ENCODE data around the gene ACTN1. TPM values are rescaled to one million over a fixed set of nuclear protein-coding genes. Genes with fewer than 3 reads are reported as not detected.

The ACTN1 gene
- polyA plus RNA-seq, 1 experiment: 1,184 TPM

DNA sequence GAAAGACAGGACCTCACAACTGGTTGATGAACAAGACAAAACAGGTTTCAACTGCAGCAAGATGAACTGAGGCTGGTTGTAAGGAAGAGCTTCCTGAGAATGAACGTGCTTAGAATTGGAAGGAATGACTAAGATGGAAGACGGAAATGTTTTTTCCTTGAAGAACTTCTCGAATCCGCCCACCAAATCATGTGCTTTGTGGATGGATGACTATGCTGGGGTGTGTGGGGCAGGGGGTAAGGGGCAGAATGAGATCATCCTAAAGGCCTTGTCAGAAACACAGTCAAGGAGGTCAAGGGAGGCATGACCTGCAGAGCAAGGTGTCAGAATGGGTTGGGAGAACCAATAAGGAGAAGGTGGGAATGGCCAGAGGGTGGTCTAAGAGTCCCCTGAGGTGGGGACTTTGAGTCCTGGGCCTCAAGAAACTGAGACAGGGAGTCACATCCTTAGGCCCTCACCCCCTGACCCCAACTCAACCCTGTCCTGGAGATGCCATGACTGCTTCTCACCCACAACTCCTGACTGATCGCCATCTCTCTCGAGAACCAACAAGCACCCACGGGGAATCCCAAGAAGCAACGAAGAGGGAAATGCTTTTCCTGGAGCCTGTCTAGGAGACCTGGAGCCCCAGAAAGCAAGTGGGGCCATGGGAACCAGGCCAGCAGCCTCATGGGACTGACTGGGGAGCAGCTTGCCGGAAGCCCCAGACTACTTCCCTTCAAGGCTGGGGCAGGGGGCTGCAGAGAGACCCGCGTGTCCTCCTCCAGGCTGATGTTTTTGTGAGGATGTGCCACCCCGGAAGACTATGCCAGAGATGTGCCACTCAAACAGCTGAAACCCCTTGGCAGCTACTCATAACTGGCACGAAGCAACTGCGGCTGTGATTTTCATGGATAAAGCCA lies 84.0 kb downstream of the ACTN1 start:
- TF ChIP-seq, protein P1, sequence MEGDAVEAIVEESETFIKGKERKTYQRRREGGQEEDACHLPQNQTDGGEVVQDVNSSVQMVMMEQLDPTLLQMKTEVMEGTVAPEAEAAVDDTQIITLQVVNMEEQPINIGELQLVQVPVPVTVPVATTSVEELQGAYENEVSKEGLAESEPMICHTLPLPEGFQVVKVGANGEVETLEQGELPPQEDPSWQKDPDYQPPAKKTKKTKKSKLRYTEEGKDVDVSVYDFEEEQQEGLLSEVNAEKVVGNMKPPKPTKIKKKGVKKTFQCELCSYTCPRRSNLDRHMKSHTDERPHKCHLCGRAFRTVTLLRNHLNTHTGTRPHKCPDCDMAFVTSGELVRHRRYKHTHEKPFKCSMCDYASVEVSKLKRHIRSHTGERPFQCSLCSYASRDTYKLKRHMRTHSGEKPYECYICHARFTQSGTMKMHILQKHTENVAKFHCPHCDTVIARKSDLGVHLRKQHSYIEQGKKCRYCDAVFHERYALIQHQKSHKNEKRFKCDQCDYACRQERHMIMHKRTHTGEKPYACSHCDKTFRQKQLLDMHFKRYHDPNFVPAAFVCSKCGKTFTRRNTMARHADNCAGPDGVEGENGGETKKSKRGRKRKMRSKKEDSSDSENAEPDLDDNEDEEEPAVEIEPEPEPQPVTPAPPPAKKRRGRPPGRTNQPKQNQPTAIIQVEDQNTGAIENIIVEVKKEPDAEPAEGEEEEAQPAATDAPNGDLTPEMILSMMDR (IDR thresholded peaks at IDR 0.05; ENCODE audit: insufficient read depth, low read depth, low read length): no peak
- Histone ChIP-seq H3K4me3 (ENCODE audit: low read depth, low read length) (no peak overlapping the region), H3K36me3 (ENCODE audit: control insufficient read depth, insufficient read depth, low read length) (peaks cover 64% of the 10 kb centered on the region), H3K27me3 (ENCODE audit: control insufficient read depth, insufficient read depth, low read length) (no peaks in the 10 kb centered on the region)
- DNase-seq (ENCODE audit: low read depth): no peak
- ChIA-PET POLR2A (no interaction called here), CTCF (interaction anchor here (0.6 to 1.7 kb wide), 4 partner anchors 8 to 212 kb away, joined by 3 to 5 read pairs (median 4); no protein-coding TSS in a partner anchor)

- DNase-seq (ENCODE audit: low read depth): no peak
- peaks cover 61% of the 10 kb centered on the region for H3K36me3 ChIP-seq (ENCODE audit: control insufficient read depth, insufficient read depth, low read length)
- POLR2A ChIA-PET: no interaction called here
Observed at GRCh38 chr14:68894123-68894522, 85.0 kb downstream of the ACTN1 start.

GRCh38 chr14:68893566-68893965 lies 85.5 kb downstream of the ACTN1 start:
- Histone ChIP-seq H3K36me3 (ENCODE audit: control insufficient read depth, insufficient read depth, low read length) (peaks cover 62% of the 10 kb centered on the region), H3K4me3 (ENCODE audit: low read depth, low read length) (no peak overlapping the region), H3K27me3 (ENCODE audit: control insufficient read depth, insufficient read depth, low read length) (no peaks in the 10 kb centered on the region)
- DNase-seq (ENCODE audit: low read depth): no peak
- CTCF ChIA-PET: interaction anchor here (0.7 to 1.4 kb wide), 3 partner anchors 9 to 49 kb away, joined by 4 read pairs; no protein-coding TSS in a partner anchor
- TF ChIP-seq, protein P1 (IDR thresholded peaks at IDR 0.05; ENCODE audit: insufficient read depth, low read depth, low read length): no peak
- POLR2A ChIA-PET: interaction anchor here (0.5 kb wide), 1 partner anchor 955 kb away, joined by 3 read pairs; no protein-coding TSS in a partner anchor

More at GRCh38 chr14:68894123-68894522, 85.0 kb downstream of the ACTN1 start:
- no peak overlapping the region for H3K4me3 ChIP-seq (ENCODE audit: low read depth, low read length)
- no peaks in the 10 kb centered on the region for H3K27me3 ChIP-seq (ENCODE audit: control insufficient read depth, insufficient read depth, low read length)
- TF ChIP-seq, protein P1 (IDR thresholded peaks at IDR 0.05; ENCODE audit: insufficient read depth, low read depth, low read length): no peak
- CTCF ChIA-PET: interaction anchor here (0.6 to 1.4 kb wide), 2 partner anchors 8 to 11 kb away, joined by 3 to 4 read pairs; no protein-coding TSS in a partner anchor

GRCh38 chr14:68892961-68893360 lies 86.1 kb downstream of the ACTN1 start:
- Histone ChIP-seq H3K36me3 (ENCODE audit: control insufficient read depth, insufficient read depth, low read length) (peaks cover 64% of the 10 kb centered on the region), H3K27me3 (ENCODE audit: control insufficient read depth, insufficient read depth, low read length) (no peaks in the 10 kb centered on the region), H3K4me3 (ENCODE audit: low read depth, low read length) (no peak overlapping the region)
- POLR2A ChIA-PET: interaction anchor here (0.5 kb wide), 1 partner anchor 954 kb away, joined by 3 read pairs; no protein-coding TSS in a partner anchor
- TF ChIP-seq, protein P1 (IDR thresholded peaks at IDR 0.05; ENCODE audit: insufficient read depth, low read depth, low read length): no peak
- CTCF ChIA-PET: interaction anchor here (0.7 to 1.7 kb wide), 4 partner anchors 9 to 49 kb away, joined by 4 to 6 read pairs (median 4); no protein-coding TSS in a partner anchor
- DNase-seq (ENCODE audit: low read depth): no peak

Measured in BJ (cell line).